ENCODE results near the gene H6PD.

The H6PD gene

DNA sequence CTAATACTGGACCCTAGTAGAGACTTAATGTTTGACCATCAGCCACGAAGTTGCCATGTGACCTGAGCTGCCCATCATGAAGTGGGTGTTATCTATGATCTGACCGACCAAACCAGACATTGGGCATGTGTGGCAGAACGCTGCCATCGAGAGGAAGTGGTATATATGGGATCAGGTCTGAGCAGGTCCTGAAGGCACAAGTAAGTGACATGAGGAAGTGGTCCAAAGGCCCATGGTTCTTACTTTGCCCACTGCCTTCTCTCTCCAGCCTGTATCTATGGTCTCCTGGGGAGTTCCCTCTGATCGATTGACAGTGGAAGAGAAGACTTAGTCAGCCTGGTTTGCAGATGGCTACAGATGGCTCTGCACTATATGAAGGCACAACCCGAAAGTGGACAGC lies 66.0 kb downstream of the H6PD start:
- no peak for DNase-seq

DNA sequence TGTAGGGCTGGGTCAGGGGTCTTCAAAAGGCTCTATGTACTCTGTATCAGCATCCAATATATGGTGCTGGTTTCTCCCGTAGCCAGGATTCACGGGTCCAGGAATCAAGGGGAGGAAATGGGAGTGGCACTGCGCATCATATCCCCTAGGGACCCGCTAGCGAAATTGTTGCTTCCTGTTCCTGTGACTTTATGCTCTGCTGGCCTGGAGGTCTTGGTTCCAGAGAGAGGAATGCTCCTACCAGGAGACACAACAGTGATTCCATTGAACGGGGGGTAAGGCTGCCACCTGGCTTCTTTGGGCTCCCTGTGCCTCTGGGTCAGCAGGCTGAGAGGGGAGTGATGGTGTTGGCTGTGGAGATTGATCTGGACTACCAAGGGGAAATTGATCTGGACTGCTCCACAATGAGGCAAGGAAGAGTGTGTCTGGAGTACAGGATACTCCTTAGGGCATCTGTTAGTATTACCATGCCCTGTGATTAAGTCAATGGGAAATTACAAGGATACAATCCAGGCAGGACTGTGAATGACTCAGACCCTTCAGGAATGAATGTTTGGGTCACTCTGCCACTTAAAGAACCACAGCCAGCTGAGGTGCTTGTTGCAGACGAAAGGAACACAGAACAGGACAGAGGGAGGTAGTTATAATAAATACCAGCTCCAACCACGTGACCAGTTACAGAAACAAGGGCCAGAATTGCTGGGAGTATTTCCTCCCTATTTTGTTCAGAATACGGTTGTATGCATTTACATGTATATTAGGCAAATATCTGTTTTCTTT lies 68.4 kb downstream of the H6PD start:
- no peak for DNase-seq

DNA sequence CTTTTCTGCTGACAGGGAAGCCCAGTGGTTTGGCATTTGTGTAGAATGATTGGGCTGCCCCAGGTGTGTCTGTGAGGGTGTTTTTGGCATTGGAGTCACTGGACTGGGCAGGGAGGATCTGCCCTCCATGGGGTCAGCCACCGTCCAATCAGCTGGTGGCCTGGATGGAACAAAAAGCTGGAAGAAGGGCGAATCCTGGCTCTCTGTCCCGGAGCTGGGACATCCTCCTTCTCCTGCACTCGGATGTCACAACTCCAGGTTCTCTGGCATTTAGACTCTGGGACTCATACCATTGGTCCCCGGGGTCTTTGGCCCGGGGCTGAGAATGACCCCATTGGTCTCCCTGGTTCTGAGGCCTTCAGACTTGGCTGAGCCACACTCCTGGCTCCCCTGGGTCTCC lies 69.3 kb downstream of the H6PD start:
- no peak for DNase-seq

DNA sequence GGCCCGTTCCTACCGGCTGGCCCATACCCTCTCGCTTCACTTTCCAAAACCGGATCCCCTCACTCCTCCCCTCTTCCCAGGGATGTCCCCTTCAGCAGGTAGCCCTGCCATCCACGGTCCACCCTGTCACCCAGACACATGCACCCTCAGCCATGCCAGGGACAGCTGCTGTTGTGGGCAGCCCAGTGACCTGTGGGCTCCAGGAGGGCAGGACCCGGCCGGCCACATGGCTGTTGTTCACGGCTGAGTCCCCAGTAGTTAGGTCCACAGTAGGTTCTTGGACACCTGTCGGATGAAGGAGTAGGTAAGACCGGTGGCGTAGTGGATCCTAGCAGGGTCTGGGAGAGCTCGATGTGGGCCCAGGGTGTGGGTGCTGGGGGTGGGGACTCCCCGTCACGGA lies 70.6 kb downstream of the H6PD start:
- DNase-seq = no peak

DNA sequence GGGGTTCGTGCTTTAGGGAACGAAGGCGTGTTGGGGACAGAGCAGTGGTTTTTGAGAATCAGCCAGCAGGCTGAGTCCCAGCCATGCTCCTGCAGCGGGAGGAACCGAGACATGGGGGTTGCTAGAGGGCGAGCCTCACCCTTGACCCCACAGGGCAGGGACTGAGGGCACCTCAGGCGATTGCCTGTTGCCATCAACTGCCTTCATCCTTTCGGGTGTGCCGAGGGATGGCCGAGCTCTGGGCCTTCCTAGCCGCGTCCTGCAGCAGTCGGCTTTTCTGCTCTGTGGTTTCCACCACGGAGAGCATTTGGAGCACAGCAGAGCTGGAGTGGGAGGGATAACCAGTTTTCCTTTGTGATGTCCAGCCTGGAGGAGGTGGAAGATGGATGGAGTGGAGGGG lies 71.4 kb downstream of the H6PD start:
- DNase-seq = no peak

DNA sequence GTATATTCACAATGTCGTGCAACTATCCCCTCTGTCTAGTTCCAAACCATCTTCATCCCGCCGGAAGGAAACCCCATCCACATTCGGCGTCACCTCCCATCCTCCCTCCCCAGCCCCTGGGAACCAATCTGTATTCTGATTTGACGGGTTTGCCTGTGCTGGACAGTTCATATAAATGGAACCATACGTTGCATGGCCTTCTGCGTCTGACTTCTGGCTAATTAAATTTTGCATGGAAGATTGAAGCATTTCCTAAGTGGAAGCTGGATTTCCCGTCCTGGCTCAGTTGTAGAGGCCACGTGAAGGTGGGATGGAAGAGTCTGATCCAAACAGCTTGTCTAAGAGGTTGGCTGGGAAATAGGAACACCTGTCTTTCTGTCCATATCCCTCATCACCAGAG lies 72.7 kb downstream of the H6PD start:
- no peak for DNase-seq

DNA sequence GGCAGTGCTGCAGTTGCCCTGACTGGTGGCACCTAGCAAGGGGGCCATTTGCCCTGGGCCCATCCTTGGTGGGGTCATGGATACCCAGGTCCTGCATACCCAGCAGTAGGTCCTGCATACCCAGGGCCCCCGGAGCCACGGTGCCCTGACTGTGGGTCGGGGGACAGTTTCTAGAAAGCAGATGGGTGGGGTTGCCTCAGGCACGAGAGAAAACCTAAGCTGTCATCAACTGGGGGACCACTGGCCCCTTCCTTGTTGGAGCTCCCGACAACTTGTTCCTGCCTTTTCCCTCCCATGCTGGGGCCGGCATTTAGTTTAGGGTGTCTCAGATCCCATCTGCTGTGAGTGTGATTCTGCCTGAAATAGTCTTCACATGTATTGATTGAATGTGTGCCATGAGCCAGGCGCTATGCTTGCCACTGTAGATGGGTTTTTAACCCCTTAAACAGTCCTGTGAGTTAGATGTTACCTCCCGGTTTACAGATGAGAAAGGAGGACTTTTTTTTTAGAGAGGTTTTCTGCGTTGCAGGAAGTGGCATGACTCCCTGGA lies 73.7 kb downstream of the H6PD start:
- no peak for DNase-seq

DNA sequence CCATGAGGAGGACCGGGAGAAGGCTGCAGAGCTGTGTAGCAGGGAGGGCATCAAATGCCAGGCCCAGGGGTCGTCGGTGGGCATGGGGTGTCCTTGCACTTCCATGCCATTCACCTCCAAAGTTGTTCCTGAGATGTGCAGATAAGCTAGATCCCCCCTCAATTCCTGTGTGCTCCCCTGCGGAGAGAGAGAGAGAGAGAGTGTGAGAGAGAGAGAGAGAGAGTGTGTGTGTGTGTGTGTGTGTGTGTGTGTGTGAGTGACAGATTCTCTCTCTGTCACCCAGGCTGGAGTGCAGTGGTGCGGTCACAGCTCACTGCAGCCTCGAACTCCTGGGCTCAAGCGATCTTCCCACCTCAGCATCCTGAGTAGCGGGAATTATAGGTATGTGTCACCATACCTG lies 74.5 kb downstream of the H6PD start:
- DNase-seq = no peak

DNA sequence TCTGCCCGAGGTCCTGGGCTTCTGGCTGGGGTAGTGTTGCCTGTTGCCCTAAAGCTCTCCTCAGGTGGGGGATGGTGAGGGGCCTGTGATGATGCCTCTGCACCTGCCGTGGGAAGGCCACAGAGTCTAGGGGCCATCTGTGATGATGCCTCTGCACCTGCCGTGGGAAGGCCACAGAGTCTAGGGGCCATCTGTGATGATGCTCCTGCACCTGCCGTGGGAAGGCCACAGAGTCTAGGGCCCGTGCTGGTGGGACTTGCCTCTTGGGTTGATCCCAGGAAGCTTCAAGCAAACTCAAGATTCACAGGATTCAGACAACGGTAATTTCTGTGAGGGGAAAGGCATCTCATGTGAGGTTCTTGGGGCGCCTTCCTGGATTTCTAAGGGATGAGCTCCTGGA lies 75.4 kb downstream of the H6PD start:
- no peak for DNase-seq

DNA sequence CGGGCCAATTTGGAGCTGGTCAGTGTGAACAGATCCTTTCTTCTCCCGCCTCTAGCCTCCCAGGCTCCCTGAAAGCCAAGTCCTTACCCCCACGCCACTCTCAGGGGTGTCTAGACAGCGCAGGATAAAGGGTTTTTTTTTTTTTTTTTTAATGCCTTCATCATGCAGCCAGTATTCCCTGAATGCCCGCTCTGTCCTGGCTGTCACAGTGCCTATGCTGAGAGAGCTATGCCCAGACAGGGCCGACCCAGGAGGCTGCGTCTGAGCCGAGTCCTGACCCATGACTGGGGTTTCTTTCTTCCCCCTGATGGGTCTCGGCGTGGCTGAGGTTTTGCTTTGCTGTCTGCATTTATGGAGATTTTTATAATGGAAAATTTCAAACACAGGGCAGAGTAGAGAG lies 76.5 kb downstream of the H6PD start:
- no peak for DNase-seq

DNA sequence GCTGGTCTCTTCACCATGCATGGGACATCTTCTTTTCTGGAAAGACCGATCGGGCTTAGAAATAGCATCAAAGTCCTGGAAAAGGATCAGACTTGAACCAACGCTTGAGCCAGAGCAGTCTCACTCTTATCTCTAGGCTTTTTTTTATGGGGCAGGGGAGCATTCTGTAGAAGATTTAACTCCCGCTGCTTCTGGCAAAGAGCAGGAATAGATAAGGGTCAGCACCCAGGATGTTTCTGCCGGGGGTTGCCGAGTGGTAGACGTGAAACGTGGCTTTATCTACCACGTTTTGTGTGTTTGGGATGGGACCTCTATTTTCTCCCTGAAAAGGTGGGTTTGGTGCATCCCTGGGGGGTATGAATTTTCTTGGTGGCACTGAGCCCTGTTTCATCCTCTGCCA lies 76.9 kb downstream of the H6PD start:
- no peak for DNase-seq

DNA sequence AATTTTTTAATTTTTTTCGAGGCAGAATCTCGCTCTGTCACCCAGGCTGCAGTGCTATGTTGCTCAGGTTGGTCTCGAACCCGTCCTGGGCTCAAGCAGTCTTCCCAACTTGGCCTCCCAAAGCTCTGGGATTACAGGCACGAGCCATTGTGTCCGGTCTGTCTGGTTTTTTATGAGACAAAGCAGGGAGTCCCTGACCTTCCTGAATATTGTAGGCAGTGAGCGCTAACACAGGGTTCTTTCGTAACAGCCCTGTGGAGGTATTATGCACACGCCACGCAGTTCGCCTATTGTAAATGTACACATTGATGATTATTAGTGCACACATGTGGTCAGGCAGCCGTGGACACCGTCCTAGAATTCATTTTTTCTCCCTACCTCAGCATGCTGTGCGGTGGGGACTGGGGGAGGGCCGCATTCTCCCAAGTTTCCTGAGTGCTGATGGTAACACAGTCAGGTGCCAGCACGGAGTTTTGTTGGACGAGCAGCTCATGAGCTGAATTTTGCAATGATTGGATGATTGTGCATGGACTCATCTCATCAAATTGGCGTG lies 77.7 kb downstream of the H6PD start:
- no peak for DNase-seq

DNA sequence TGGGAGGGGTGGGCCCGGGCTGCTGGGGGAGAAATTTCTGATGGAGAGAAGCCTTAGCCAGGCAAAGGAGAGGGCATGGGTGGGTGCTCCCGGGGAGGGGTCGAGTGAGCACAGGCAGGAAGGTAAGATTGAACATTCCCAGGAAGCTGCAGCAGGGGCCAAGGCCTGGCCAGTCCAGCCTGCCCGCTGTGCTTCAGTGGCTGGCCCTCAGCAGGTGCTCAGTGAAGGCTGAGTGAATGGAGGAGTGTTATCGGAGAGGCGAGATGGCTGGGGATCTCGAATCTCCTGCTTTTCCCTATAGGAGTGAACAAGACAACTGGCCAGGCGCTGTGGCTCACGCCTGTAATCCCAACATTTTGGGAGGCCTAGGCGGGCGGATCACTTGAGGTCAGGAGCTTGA lies 79.0 kb downstream of the H6PD start:
- no peak for DNase-seq

DNA sequence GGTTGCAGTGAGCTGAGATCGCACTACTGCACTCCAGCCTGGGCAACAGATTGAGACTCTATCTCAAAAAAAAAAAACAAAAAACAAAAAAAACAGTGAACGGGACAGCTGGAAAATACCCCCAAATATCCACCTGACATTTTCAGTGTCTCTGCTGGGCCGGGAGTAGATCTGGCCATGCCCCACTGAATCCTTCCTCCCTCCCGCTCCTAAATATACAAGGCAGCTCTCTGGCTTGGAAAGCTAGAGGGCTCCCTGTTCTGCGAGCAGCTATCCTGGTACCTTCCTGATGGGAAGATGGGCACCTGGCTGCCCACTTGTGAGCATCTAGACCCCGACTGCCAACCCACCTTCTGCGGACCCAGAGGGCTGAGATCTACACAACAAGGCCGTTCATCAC lies 79.5 kb downstream of the H6PD start:
- no peak for DNase-seq

DNA sequence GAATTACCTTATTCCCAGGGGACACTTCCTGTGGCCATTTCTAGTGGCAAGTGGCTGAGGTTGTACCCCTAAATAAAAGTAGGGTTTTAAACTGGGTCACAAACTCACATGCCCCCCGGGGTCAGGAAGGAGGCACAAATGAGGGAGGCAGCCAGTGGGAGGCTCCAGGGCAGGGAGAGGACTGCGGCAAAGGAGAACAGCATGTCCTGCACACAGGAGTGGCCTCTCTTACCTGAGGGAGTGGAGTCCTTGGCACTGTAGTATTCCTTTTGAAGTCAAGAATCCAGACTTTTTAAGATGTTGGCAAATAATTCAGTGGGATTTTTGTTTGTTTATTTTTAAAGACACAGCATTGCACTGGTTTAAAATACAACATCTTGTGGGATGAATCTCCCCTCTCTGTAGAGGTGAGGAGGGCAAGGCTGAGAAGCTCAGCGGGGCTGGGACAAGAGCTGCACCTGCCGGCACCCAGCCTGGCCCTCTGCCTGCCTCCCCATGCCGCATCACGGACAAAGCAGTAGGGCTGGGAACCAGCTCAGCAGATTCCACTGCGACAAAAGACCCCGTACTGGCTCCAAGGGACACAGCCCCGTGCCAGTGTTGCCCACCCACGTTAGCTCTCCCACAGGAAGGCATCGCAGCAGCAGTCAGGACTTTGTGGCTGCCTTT lies 80.3 kb downstream of the H6PD start:
- no peak for DNase-seq

DNA sequence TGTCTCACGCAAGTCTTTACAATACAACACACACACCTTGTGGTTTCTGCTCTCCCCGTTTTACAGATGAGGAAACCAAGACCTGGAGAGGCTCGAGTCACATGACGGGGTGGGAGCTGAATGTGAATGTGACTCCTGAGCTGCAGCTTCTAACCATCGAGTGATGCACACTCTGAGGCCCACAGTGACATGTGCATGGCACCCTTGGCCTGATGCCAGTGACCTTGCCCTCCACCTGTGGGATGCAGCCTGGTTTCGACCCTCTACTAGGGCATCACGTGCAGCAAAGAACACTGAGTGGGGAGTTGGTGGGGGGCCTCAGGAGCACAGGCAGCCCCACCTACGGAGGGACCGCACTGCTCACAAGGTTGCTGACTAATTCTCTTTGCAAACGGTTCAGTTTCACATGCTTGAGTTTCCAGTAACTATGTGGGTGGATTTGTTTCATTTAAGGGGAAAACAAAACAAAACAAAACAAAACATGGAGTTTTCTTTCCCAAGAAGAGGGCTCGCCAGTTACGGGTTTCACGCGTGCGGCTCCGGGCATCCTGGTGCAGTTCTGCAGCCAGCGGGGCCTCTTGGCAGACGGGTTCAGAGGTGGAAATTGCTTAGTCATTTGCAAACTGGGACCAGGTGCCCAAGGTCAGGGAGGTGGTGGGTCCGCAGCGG lies 81.0 kb downstream of the H6PD start:
- no peak for DNase-seq

DNA sequence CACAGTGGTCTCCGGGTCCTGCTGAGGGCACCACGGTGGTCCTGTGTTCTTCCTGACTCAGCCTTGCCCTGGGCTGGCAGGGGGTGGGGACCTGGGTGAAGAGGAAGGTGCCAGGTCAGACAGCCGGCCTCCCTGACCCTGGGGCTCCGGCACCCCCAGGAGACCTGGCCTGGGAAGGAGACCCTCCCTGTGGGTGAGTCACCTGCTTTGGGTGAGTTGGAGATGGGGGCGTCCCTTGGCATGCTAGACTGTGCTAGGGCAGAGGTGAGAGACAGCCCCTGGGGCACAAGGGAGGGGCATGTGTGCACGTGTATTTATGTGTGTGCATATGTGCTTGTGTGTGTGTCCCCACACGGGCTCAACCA lies 81.5 kb downstream of the H6PD start:
- no peak for DNase-seq

DNA sequence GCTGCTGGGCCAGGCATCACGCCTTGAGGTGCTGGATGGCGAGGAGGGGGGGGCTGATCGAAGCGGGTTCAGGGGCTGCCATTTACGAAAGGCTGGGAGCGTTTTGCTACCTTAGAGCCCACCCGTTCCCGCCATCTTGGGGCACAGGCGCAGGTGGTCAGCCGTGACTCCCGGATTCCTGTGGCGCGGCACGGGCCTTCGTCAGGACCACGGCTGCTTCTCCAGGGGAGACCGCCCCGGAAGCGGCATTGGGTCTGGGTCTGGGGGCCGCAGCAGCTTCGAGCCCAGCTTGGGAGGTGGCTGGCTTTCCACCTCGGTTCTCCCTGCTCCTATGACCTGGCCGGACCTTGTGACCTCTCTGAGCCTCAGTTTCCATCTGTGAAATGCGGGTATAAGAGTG lies 81.9 kb downstream of the H6PD start:
- no peak for DNase-seq

DNA sequence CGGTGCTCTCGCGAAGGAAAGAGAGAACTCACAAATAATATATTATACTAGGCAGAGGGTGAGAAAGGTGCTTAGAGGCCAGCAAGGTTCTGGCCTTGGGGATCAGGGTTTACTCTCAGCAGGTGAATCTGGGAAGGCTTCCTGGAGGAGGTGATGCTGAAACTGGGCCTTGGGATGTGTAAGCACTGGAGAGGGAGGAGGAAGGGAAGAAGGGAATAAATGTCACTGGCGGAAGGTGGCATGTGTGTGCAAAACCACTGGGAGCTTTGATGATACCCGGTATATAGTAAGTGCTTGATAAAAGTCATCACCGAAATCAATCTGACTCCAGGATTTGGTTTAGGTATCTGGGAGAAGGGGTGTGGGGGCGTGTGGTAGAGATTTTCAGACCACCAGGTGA lies 82.5 kb downstream of the H6PD start:
- DNase-seq = no peak

DNA sequence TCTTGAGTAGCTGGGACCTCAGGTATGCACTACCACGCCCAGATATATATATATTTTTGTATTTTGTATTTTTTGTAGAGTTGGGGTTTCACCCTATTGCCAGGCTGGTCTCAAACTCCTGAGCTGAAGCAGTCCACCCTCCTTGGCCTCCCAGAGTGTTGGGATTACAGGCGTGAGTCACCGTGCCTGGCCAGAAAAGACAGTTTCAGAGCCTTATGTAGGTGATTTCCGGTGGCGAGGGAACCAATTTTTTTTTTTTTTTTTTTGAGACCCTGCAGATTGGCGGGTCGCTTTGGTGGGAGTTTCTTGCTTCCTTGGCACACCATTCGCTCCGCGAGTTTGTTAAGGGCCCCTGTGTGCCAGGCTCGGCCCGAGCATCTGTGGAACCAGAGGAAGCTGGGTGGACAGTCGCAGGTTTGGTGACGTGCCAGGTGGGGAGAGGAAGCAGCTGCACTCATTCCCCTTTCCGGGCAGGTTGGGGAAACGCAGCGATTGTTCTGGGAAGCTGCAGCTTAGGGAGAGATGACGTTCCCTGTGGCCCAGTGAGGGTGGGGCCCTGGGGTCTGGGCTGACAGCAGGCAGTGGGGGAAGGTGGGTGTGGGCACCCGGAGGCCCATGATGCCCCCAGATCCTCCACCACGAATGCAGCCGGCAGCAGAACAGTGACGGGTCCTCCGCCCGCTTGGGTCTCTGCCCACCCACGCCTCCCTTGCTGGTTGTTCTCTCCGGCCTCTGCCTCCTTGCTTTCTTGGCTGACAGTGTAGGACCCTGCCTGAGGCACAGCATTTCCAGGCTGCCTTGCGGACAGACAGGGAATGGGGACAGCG lies 83.2 kb downstream of the H6PD start:
- DNase-seq = no peak

DNA sequence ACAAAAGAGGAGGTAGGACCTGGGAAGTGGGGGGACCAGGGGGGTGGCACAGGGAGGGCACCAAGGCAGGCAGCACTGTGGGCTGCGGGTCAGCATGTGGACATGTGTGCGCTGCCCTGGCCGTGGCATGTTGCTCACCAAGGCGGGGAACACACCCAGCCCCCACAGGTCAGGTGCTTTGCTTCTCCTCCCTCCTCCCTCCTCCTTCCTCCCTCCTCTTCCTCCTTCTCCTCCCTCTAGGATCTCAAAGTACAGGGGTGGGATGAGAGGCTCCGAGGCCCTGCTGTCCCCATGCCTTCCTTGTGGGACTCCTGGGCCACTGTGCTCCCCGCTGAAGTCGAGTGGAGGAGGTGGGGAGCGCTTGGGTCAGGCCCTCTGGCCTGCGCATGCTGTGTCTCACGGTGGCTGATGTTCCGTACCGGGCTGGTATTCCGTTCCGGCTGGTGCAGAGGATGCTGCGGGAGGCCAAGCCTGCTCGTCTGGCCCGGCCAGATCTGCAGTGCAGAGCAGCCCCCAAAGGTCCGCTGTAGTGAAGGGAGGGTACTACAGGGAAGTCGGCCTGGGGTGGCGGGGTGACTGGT lies 84.7 kb downstream of the H6PD start:
- DNase-seq = no peak

DNA sequence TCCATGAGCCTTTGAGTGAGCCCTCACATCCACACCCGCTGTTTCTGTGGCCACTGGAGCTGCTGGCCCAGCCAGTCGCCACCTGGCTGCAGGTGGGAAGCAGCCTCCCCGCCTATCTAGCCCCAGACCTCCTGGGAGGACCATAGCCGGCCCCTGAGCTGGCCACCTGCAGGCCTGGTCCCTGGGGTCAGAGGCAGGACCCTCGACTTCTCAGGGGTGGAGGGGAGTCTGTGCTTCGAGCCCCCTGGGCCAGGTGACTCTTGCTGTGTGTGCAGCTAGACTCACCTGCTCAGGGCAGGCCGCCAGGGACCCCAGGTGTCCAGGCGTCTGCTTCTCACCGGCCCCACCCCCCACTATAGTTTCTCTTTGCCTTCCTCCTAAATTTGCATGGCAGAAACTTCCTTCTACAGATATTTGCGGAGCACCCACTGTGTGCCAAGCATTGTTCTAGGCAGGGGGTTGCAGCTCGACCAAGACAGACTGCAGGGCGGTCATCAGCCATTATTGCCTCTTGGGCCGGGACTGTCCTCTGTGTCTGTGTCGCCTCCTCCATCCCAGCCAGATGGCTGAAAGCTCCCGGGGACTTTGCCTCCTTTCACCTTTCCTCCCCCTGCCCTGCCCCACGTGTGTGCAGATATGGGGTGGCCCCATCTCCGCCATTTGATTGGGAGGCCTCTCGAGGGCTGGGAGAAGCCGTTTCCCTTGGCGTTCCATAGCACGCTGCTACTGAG lies 85.4 kb downstream of the H6PD start:
- no peak for DNase-seq
